ENCODE measurements around the gene CHMP6.

GRCh38 chr17:80982426-80982974 is 9.1 kb upstream of the CHMP6 start:
- no peak for TF ChIP-seq EZH2phosphoT487 (IDR thresholded peaks at IDR 0.05; ENCODE audit: borderline replicate concordance)
- no peak for TF ChIP-seq CTCF (conservative IDR thresholded peaks at IDR 0.05; ENCODE audit: low read length)
